ENCODE measurements around the gene CCDC136. TPM values are rescaled to one million over a fixed set of nuclear protein-coding genes. Genes with fewer than 3 reads are reported as not detected.

Gene CCDC136
- polyA plus RNA-seq (0.84 to 1.6 TPM (median 1.5 TPM) in 3 replicates), polyA minus RNA-seq (1.0 to 1.9 TPM (median 1.8 TPM) in 3 replicates)
- 0.29 TPM for polyA plus RNA-seq (2011; ENCODE audit: low read depth)
- polyA plus RNA-seq (2011; cell fraction: cytosol; rRNA removed), result 0.52 and 0.64 TPM in 2 replicates
- polyA plus RNA-seq (2011; cell fraction: nucleus; rRNA removed), result 4.4 and 5.1 TPM in 2 replicates
- 0.11 and 0.50 TPM in 2 replicates for polyA plus RNA-seq (2012; ENCODE audit: low replicate concordance)
- not detected for polyA minus RNA-seq (2011; cell fraction: cytosol; rRNA and poly(A)+ RNA removed)
- polyA minus RNA-seq (2011; cell fraction: nucleus; rRNA and poly(A)+ RNA removed), result 2.5 and 3.4 TPM in 2 replicates

- Histone ChIP-seq H3K9me3 (ENCODE audit: control insufficient read depth, low read depth, low read length) (no peaks in the 10 kb centered on the region), H4K20me1 (ENCODE audit: control insufficient read depth, extremely low read depth, insufficient read depth, low read length) (no peaks in the 10 kb centered on the region), H3K27ac (ENCODE audit: control insufficient read depth, insufficient read depth, low read length) (no peak within 1 kb of the TSS), H3K9me1 (ENCODE audit: control insufficient read depth, extremely low read depth, insufficient read depth, low read length) (no peaks in the 10 kb centered on the region), H3K4me3 (ENCODE audit: control insufficient read depth in 2 of 3, extremely low read depth in 1 of 3, insufficient read depth in 2 of 3, low read depth in 1 of 3, low read length in 3 of 3) (peak within 1 kb of the TSS; percentile 62 to 70 (median 69)), H3K4me1 (ENCODE audit: control insufficient read depth, extremely low read depth, insufficient read depth, low read length) (no peaks in the 10 kb centered on the region), H3K79me2 (ENCODE audit: control insufficient read depth, insufficient read depth, low read length) (no peaks in the 10 kb centered on the region), H3K36me3 (ENCODE audit: control insufficient read depth in 2 of 2, extremely low read depth in 1 of 2, insufficient read depth in 2 of 2, low read length in 2 of 2) (no peaks in the 10 kb centered on the region), H2AFZ (ENCODE audit: control insufficient read depth, low read length) (peak within 1 kb of the TSS; percentile 81), H3K4me2 (ENCODE audit: control insufficient read depth, extremely low read depth, insufficient read depth, low read depth, low read length) (peak within 1 kb of the TSS; percentile 79), H3K27me3 (ENCODE audit: control insufficient read depth, extremely low read depth, insufficient read depth, low read length) (peaks cover 28% of the 10 kb centered on the region), H3K9ac (ENCODE audit: control insufficient read depth, extremely low read depth, insufficient read depth, low read length) (peak within 1 kb of the TSS; percentile 51)
- FAIRE-seq, result no peak
- no peak for TF ChIP-seq EZH2 (IDR thresholded peaks at IDR 0.05; ENCODE audit: low read length)
- no peak for TF ChIP-seq CTCF (optimal IDR thresholded peaks at IDR 0.05 in 1 of 3, IDR thresholded peaks at IDR 0.05 in 1 of 3, conservative IDR thresholded peaks at IDR 0.05 in 1 of 3; ENCODE audit: extremely low read depth in 1 of 3, insufficient read depth in 2 of 3, low read length in 3 of 3)
- dilution Hi-C loops (cut with MboI; ENCODE audit: extremely low pct_ligation_motif_present, low sequenced_read_pairs), result no loop called here
- no peak for DNase-seq (ENCODE audit: low read depth, low spot score)
Measured at GRCh38 chr7:128791121-128791971, at the start of gene CCDC136. Gene CCDC136 (plus strand): TSS chr7:128791968. CDS start chr7:128792412, 444 bp downstream.

DNA sequence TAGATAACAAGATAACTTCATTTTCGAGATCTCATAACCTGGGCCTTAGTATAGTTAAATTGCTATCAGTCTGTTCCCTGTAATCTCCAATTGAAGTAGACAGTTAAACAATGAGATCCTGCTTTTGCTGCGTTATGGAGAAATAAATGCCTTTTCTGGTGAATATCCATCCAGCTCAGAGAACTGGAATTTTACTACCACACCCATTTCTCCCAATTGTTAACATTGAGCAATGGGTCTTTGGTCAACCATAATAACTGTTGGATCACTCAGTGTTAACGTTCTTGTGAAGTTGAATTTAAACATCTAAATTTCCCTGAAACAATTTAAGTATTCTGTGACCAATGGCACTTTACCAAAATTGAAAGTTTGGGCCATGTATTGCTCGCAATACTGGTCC is 49.6 kb upstream of the CCDC136 start:
- peaks cover 0 to 9% of the 10 kb centered on the region in 2 experiments for H3K36me3 ChIP-seq (ENCODE audit: control insufficient read depth in 2 of 2, extremely low read depth in 1 of 2, insufficient read depth in 2 of 2, low read length in 2 of 2)
- no peak for TF ChIP-seq CTCF (optimal IDR thresholded peaks at IDR 0.05 in 1 of 3, IDR thresholded peaks at IDR 0.05 in 1 of 3, conservative IDR thresholded peaks at IDR 0.05 in 1 of 3; ENCODE audit: extremely low read depth in 1 of 3, insufficient read depth in 2 of 3, low read length in 3 of 3)
- TF ChIP-seq EZH2 (IDR thresholded peaks at IDR 0.05; ENCODE audit: low read length), result no peak
- H3K4me1 ChIP-seq (ENCODE audit: control insufficient read depth, extremely low read depth, insufficient read depth, low read length), result peaks cover 47% of the 10 kb centered on the region
- H4K20me1 ChIP-seq (ENCODE audit: control insufficient read depth, extremely low read depth, insufficient read depth, low read length), result peaks cover 49% of the 10 kb centered on the region
- no peaks in the 10 kb centered on the region for H3K27me3 ChIP-seq (ENCODE audit: control insufficient read depth, extremely low read depth, insufficient read depth, low read length)
- peaks cover 81% of the 10 kb centered on the region for H3K79me2 ChIP-seq (ENCODE audit: control insufficient read depth, insufficient read depth, low read length)
- H2AFZ ChIP-seq (ENCODE audit: control insufficient read depth, low read length), result no peak overlapping the region
- FAIRE-seq, result no peak
- no peaks in the 10 kb centered on the region for H3K9me3 ChIP-seq (ENCODE audit: control insufficient read depth, low read depth, low read length)
- dilution Hi-C loops (cut with MboI; ENCODE audit: extremely low pct_ligation_motif_present, low sequenced_read_pairs), result no loop called here
- H3K27ac ChIP-seq (ENCODE audit: control insufficient read depth, insufficient read depth, low read length), result peak overlapping the region; percentile 0
- H3K9me1 ChIP-seq (ENCODE audit: control insufficient read depth, extremely low read depth, insufficient read depth, low read length), result no peaks in the 10 kb centered on the region
- no peak for DNase-seq (ENCODE audit: low read depth, low spot score)
- no peak overlapping the region for H3K9ac ChIP-seq (ENCODE audit: control insufficient read depth, extremely low read depth, insufficient read depth, low read length)
- peak overlapping the region in 1 of 3 experiments; percentile 33 for H3K4me3 ChIP-seq (ENCODE audit: control insufficient read depth in 2 of 3, extremely low read depth in 1 of 3, insufficient read depth in 2 of 3, low read depth in 1 of 3, low read length in 3 of 3)
- H3K4me2 ChIP-seq (ENCODE audit: control insufficient read depth, extremely low read depth, insufficient read depth, low read depth, low read length), result peak overlapping the region; percentile 97

All from keratinocyte (primary cell).